Fibroblast of lung (primary cell): ENCODE measurements around the gene CLIC5. TPM values are rescaled to one million over a fixed set of nuclear protein-coding genes. Genes with fewer than 3 reads are reported as not detected.

ENCODE experiments used
- DNase-seq, 2 donors: peaks; one replicate each; pipeline versions ENCODE4 v3.0.0 to v3.0.0-alpha.2; 2010; ENCODE audit warnings: low read depth in 2 of 2
- H2AFZ ChIP-seq: 2 replicates; pipeline ENCODE4 v1.5.1; 2012; ENCODE audit warnings: low read length, control low read depth, inconsistent platforms
- H3K27ac ChIP-seq: 2 replicates; pipeline ENCODE4 v1.5.1; 2011; ENCODE audit warnings: low read length, control low read depth; ENCODE audit not compliant: insufficient read depth
- H3K27me3 ChIP-seq: 2 replicates; pipeline ENCODE4 v1.5.1; 2011; ENCODE audit warnings: mild to moderate bottlenecking, low read length; ENCODE audit not compliant: control insufficient read depth, insufficient read depth
- H3K36me3 ChIP-seq: 2 replicates; pipeline ENCODE4 v1.5.1; 2011; ENCODE audit warnings: low read length; ENCODE audit not compliant: control insufficient read depth, insufficient read depth
- H3K4me1 ChIP-seq: 2 replicates; pipeline ENCODE4 v1.5.1; 2011; ENCODE audit warnings: low read length; ENCODE audit not compliant: control insufficient read depth, insufficient read depth; ENCODE audit errors: extremely low read depth
- H3K4me2 ChIP-seq: 2 replicates; pipeline ENCODE4 v1.5.1; 2011; ENCODE audit warnings: low read length, control low read depth; ENCODE audit not compliant: insufficient read depth; ENCODE audit errors: extremely low read depth
- H3K4me3 ChIP-seq, 4 experiments: fragments of 200-600 bp in 1 of 4; sonication (generic) in 1 of 4; replicated peaks in 1 of 4; 2 replicates each; pipeline ENCODE4 v1.5.1; 2011 to 2016; ENCODE audit warnings: low read length in 4 of 4, low read depth in 3 of 4, mild to moderate bottlenecking in 3 of 4, control low read depth in 2 of 4, inconsistent platforms in 1 of 4, mixed read lengths in 1 of 4; ENCODE audit not compliant: insufficient read depth in 1 of 4; ENCODE audit errors: control extremely low read depth in 1 of 4
- H3K79me2 ChIP-seq: 2 replicates; pipeline ENCODE4 v1.5.1; 2012; ENCODE audit warnings: mild to moderate bottlenecking, low read length, inconsistent platforms; ENCODE audit not compliant: control insufficient read depth, insufficient read depth
- H3K9ac ChIP-seq: 2 replicates; pipeline ENCODE4 v1.5.1; 2011; ENCODE audit warnings: mild to moderate bottlenecking, low read length, control low read depth; ENCODE audit not compliant: insufficient read depth
- H3K9me3 ChIP-seq: 2 replicates; pipeline ENCODE4 v1.5.1; 2012; ENCODE audit warnings: low read depth, low read length; ENCODE audit not compliant: control insufficient read depth, insufficient read depth
- H4K20me1 ChIP-seq: 2 replicates; pipeline ENCODE4 v1.5.1; 2011; ENCODE audit warnings: low read length; ENCODE audit not compliant: control insufficient read depth, insufficient read depth; ENCODE audit errors: extremely low read depth
- EZH2 ChIP-seq: IDR thresholded peaks from 2 replicates; pipeline ENCODE4 v1.5.1; 2012; ENCODE audit warnings: low read length, control low read depth, mild to moderate bottlenecking; ENCODE audit errors: missing control alignments
- polyA plus RNA-seq, 2 donors: library from polyadenylated mRNA; depleted of rRNA in 1 of 2; stranded (reverse) in 1 of 2; unstranded in 1 of 2; fragments of >200 nt; gene quantifications; 2 replicates each; pipeline ENCODE4 v1.2.1, GENCODE V29; 2011 to 2012; ENCODE audit warnings: missing spikeins in 1 of 2
- total RNA-seq: library from RNA; depleted of rRNA; stranded (reverse); fragments of >200 nt; gene quantifications from 2 replicates; pipeline ENCODE4 v1.2.1, GENCODE V29; 2014
- TF ChIP-seq, protein P1 (sequence below), 2 donors: IDR thresholded peaks in 1 of 2; conservative IDR thresholded peaks in 1 of 2; 1 replicate in 1 of 2; 2 replicates in 1 of 2; pipeline ENCODE4 v1.5.1; 2011 to 2012; ENCODE audit warnings: low read length in 2 of 2, control low read depth in 1 of 2, inconsistent platforms in 1 of 2, low read depth in 1 of 2, mild to moderate bottlenecking in 1 of 2

CLIC5 gene
- total and polyA plus RNA-seq, 2 donors (not counting 1 experiment from before 2014, with no cell fraction given), result 0.03 TPM; not detected in 1

DNA sequence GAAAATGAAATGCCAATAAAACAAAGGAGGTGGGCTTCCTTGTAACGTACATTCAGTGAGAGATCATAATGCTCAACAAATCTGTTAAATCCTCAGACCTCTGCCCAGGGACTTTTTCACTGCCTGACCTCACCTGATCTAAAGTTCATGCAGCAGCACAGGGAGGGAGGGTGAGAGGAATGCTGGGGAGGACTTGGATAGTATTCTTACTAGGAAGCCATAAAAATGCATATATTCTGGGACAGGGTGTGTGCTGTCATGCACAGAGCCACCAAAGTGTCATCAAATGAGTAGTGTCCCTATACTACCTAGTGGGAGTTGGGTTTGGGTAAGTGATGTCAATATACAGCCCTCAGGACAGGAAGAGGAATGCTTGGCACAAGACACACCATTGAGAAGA is 32.6 kb downstream of the CLIC5 start:
- Histone ChIP-seq H3K27me3 (no peaks in the 10 kb centered on the region), H4K20me1 (no peaks in the 10 kb centered on the region), H3K36me3 (no peaks in the 10 kb centered on the region), H3K4me1 (no peaks in the 10 kb centered on the region), H3K9ac (no peak overlapping the region), H3K4me2 (no peak overlapping the region), H3K4me3 (no peak overlapping the region), H3K79me2 (no peaks in the 10 kb centered on the region), H3K9me3 (no peaks in the 10 kb centered on the region), H2AFZ (no peak overlapping the region), H3K27ac (no peak overlapping the region)
- TF ChIP-seq, protein P1, sequence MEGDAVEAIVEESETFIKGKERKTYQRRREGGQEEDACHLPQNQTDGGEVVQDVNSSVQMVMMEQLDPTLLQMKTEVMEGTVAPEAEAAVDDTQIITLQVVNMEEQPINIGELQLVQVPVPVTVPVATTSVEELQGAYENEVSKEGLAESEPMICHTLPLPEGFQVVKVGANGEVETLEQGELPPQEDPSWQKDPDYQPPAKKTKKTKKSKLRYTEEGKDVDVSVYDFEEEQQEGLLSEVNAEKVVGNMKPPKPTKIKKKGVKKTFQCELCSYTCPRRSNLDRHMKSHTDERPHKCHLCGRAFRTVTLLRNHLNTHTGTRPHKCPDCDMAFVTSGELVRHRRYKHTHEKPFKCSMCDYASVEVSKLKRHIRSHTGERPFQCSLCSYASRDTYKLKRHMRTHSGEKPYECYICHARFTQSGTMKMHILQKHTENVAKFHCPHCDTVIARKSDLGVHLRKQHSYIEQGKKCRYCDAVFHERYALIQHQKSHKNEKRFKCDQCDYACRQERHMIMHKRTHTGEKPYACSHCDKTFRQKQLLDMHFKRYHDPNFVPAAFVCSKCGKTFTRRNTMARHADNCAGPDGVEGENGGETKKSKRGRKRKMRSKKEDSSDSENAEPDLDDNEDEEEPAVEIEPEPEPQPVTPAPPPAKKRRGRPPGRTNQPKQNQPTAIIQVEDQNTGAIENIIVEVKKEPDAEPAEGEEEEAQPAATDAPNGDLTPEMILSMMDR (conservative IDR thresholded peaks at IDR 0.05 in 1 of 2, IDR thresholded peaks at IDR 0.05 in 1 of 2; ENCODE audit: low read depth in 1 of 2, low read length in 2 of 2), result no peak
- no peak for TF ChIP-seq EZH2
- DNase-seq, result no peak

DNA sequence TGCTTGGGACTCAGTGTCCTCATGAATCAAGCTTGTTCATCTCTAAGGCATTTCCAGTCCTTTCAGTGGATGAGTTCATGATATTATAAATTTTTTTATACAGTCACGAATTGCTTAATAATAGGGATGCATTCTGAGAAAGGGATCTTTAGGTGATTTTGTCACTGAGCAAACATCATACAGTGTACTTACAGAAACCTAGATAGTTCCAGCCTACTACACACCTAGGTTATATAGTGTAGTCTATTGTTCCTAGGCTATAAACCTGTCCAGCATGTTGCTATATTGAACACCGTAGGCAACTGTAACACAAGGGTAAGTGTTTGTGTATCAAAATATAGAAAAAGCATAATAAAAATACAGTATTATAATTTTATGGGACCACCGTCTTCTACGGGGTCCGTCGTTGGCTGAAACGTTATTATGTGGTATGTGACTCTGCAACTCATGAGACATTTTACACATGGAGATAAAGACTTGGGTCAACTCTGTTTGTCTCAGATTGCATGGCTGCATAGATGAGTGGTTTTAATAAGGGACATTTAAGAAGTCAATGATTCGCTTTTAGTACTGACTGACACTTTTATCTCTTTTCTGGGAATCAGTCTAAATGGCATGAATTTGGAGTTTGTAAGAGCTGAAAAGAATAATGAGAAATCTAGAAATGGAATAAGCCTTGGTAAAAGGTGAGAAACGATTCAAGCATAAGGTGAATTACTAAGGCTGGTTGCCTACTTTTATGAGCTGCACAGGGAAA is 33.2 kb downstream of the CLIC5 start:
- no peaks in the 10 kb centered on the region for H3K27me3 ChIP-seq
- no peak overlapping the region for H3K4me2 ChIP-seq
- TF ChIP-seq, protein P1 (conservative IDR thresholded peaks at IDR 0.05 in 1 of 2, IDR thresholded peaks at IDR 0.05 in 1 of 2; ENCODE audit: low read depth in 1 of 2, low read length in 2 of 2), result no peak
- TF ChIP-seq EZH2, result no peak
- H3K36me3 ChIP-seq, result no peaks in the 10 kb centered on the region
- no peaks in the 10 kb centered on the region for H4K20me1 ChIP-seq
- H3K79me2 ChIP-seq, result no peaks in the 10 kb centered on the region
- no peak overlapping the region for H3K9ac ChIP-seq
- no peaks in the 10 kb centered on the region for H3K9me3 ChIP-seq
- no peak for DNase-seq
- H2AFZ ChIP-seq, result no peak overlapping the region
- no peak overlapping the region for H3K27ac ChIP-seq
- no peaks in the 10 kb centered on the region for H3K4me1 ChIP-seq
- H3K4me3 ChIP-seq, result no peak overlapping the region

DNA sequence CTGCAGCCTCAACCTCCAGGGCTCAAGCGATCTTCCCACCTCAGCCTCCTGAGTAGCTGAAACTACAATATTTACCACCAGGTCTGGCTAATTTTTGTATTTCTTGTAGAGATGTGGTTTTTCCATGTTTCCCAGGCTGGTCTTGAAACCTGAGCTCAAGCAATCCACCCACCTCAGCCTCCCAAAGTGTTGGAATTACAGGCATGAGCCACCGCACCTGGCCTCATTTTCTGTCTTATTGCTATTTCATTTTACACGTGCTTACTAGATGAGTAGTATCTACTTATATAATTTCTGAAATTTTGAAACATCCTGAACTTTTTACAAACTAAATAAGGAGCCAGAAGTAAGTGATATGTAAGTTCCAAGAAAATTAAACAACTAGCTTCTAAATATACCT is 34.6 kb downstream of the CLIC5 start:
- Histone ChIP-seq H3K9me3 (no peaks in the 10 kb centered on the region), H3K27me3 (no peaks in the 10 kb centered on the region), H3K9ac (no peak overlapping the region), H4K20me1 (no peaks in the 10 kb centered on the region), H3K4me2 (no peak overlapping the region), H3K79me2 (no peaks in the 10 kb centered on the region), H3K4me3 (no peak overlapping the region), H2AFZ (no peak overlapping the region), H3K36me3 (no peaks in the 10 kb centered on the region), H3K27ac (no peak overlapping the region), H3K4me1 (no peaks in the 10 kb centered on the region)
- TF ChIP-seq EZH2, result no peak
- TF ChIP-seq, protein P1 (conservative IDR thresholded peaks at IDR 0.05 in 1 of 2, IDR thresholded peaks at IDR 0.05 in 1 of 2; ENCODE audit: low read depth in 1 of 2, low read length in 2 of 2), result no peak
- no peak for DNase-seq
